Ishikawa (cell line): ENCODE measurements around the gene DNAL4.

Experiments
- CEBPB ChIP-seq: IDR thresholded peaks from 2 replicates; pipeline ENCODE4 v1.6.1; 2012
- CREB1 ChIP-seq: IDR thresholded peaks from 2 replicates; pipeline ENCODE4 v1.6.1; 2012; ENCODE audit warnings: low read depth
- EGR1 ChIP-seq: IDR thresholded peaks from 2 replicates; pipeline ENCODE4 v1.6.1; 2012
- EP300 ChIP-seq: IDR thresholded peaks from 2 replicates; pipeline ENCODE4 v1.6.1; 2012; ENCODE audit warnings: borderline replicate concordance
- FOXM1 ChIP-seq: IDR thresholded peaks from 2 replicates; pipeline ENCODE4 v1.6.1; 2012; ENCODE audit warnings: low read depth, borderline replicate concordance
- NFIC ChIP-seq: IDR thresholded peaks from 2 replicates; pipeline ENCODE4 v1.6.1; 2012
- RAD21 ChIP-seq: IDR thresholded peaks from 2 replicates; pipeline ENCODE4 v1.6.1; 2012; ENCODE audit warnings: low read depth
- REST ChIP-seq: IDR thresholded peaks from 2 replicates; pipeline ENCODE4 v1.6.1; 2012; ENCODE audit warnings: low read depth, mild to moderate bottlenecking
- TAF1 ChIP-seq: IDR thresholded peaks from 2 replicates; pipeline ENCODE4 v1.6.1; 2012; ENCODE audit warnings: low read depth, mild to moderate bottlenecking
- TCF12 ChIP-seq: IDR thresholded peaks from 2 replicates; pipeline ENCODE4 v1.6.1; 2012; ENCODE audit warnings: low read depth
- TEAD4 ChIP-seq: IDR thresholded peaks from 2 replicates; pipeline ENCODE4 v1.6.1; 2012
- USF1 ChIP-seq: IDR thresholded peaks from 2 replicates; pipeline ENCODE4 v1.6.1; 2012
- YY1 ChIP-seq: IDR thresholded peaks from 2 replicates; pipeline ENCODE4 v1.6.1; 2012; ENCODE audit warnings: low read depth
- ZBTB7A ChIP-seq: IDR thresholded peaks from 2 replicates; pipeline ENCODE4 v1.6.1; 2012; ENCODE audit warnings: low read depth
- TF ChIP-seq, protein P1 (sequence below): IDR thresholded peaks from 2 replicates; pipeline ENCODE4 v1.6.1; 2012

Gene DNAL4

GRCh38 chr22:38751422-38752346 lies 42.3 kb downstream of the DNAL4 start:
- TF ChIP-seq CREB1 (no peak), REST (no peak), USF1 (no peak), EGR1 (no peak), CEBPB (no peak), TEAD4 (no peak), ZBTB7A (no peak), NFIC (no peak), TCF12 (no peak), FOXM1 (no peak), EP300 (no peak), YY1 (no peak), TAF1 (no peak), RAD21 (no peak)
- TF ChIP-seq, protein P1, sequence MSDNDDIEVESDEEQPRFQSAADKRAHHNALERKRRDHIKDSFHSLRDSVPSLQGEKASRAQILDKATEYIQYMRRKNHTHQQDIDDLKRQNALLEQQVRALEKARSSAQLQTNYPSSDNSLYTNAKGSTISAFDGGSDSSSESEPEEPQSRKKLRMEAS: no peak

DNA sequence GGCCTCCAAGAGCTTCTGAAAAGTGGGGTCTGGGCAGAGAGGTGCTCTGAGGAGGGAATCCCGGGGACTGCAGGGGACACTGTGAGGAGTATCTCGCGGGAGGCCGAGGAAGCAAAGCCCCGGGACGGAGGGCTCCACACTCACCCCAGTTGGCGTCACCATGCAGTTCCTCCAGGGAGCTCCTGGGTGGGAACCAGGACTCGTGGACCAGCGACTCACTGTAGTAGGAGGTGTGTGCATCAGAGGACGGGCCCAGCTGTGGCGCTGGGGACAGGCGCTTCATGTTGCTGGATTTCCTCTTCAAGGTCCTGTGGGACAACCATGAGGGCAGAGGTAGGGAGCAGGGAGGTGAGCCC lies 42.9 kb downstream of the DNAL4 start:
- no peak for TF ChIP-seq REST
- TF ChIP-seq NFIC: no peak
- no peak for TF ChIP-seq EGR1
- no peak for TF ChIP-seq TCF12
- TF ChIP-seq TEAD4: no peak
- TF ChIP-seq USF1: no peak

DNA sequence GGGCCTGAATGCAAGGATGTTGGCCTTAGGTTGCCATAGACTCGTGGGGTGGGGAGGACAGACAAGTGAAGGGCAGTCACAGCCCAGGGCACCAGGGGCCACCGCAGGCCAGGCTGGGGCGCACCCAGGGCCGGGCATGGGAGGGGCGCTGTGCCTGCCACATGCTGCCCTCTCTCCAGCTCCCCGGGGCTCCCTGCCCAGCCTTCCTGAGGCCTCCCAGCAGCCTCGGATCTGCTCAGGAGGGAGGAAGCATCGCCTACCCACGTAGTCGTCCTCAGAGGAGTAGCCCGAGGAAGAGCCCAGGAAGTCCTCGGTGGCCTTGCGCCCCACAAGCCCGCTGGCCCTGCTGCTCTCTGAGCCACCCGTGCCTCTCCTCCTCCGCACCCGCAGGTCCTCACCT lies 43.3 kb downstream of the DNAL4 start:
- TF ChIP-seq TEAD4: no peak
- TF ChIP-seq REST: no peak
- TF ChIP-seq YY1: no peak
- TF ChIP-seq USF1: no peak
- no peak for TF ChIP-seq CEBPB
- TF ChIP-seq RAD21: no peak
- TF ChIP-seq NFIC: no peak
- TF ChIP-seq TAF1: no peak
- TF ChIP-seq, protein P1: no peak
- TF ChIP-seq EGR1: no peak

DNA sequence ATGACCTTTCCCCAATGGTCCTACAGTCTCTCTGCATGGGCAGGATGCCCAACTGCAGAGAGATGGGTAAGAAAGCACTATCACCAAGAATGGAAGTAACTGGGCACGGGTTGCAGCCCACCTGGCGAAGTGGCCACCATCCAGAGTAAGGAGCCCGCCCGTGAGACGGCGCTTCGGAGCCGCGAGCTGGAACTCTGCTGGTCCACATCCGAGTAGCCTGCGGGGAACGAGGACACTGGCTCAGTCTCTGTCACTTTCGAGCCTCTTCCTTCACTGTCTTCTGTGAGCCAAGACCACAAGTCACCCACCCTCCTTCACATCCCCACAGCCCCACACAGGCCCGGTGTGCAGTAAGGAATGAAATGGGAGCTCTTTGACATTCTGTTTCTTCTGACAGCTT lies 43.8 kb downstream of the DNAL4 start:
- no peak for TF ChIP-seq REST
- no peak for TF ChIP-seq RAD21
- no peak for TF ChIP-seq EP300
- TF ChIP-seq NFIC: no peak
- TF ChIP-seq EGR1: no peak
- no peak for TF ChIP-seq YY1
- TF ChIP-seq TAF1: no peak
- TF ChIP-seq USF1: no peak
- TF ChIP-seq, protein P1: no peak
- no peak for TF ChIP-seq ZBTB7A
- TF ChIP-seq TEAD4: no peak
- TF ChIP-seq TCF12: no peak
- no peak for TF ChIP-seq CREB1
- no peak for TF ChIP-seq CEBPB
- TF ChIP-seq FOXM1: no peak
